Left hindlimb (tissue), 1 donor: Measurements from ENCODE around the gene CFAP61.
A peak's percentile ranks its signal among the peaks of the same experiment; 100 is the strongest.
"Not testable (repeated sequence)": the region's sequence is repeated elsewhere in the genome, so short reads cannot be mapped to it uniquely, and the experiment has no call there.

Source experiments
- DNase-seq: peaks from one replicate; pipeline ENCODE4 v3.0.0-alpha.2; 2018

The CFAP61 gene, protein sequence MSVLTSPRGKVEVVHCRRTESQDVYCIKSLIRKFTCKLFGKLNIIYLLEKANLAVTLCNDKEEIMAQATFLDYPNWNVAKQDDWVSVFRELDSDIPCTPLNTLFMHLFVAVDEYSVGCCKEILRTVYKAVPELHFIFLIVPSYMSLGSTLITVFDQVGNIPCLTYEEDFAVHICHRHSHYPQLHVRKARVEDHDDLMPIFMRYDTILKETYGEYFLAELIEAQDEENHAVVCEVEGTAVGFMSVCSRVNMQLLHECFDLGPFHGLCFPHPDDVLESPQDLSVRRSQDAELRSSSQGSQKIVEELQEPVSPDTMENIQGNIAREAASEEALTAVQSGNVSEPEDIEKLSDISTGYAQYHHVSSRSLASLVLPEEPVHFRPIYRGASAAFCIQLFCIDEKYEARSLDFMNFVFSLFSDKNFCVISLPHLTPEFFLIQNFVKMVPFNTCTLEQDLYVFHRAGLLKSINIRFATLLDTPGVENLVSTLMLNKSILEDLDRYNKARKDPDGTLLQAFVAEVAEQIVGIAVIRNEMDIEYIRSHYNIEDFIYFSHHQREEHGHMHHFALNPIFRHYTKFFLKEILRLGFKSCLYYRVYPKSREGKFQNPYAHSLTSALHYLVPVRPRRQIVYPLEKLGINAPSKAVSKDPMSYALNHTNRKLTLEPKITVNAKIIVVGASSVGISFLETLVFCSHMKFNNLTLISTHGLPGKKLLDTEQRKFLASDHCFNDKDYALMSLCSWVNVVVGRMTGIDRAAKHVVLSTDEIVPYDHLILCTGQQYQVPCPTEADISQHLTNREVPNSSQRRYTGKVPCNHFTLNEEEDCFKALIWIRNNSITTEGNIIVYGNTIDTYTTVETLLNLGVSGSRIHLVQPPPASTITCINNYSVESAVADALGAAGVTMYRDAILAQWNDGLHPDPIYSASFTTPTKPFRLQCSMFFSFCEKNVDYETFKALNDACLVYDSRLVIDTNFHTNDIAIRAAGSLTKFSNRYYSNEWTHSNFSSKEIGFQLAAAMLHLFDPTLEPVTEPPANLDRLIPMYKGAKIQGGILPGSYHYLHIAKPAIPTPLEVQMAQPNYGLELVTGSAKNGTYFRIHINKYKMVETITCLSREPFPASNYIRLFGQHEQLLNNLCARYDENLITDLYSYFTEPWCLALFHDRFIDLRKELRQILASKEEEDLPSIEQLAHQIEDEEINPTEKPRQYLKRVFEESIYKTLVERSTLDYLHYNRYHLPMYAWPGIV

DNA sequence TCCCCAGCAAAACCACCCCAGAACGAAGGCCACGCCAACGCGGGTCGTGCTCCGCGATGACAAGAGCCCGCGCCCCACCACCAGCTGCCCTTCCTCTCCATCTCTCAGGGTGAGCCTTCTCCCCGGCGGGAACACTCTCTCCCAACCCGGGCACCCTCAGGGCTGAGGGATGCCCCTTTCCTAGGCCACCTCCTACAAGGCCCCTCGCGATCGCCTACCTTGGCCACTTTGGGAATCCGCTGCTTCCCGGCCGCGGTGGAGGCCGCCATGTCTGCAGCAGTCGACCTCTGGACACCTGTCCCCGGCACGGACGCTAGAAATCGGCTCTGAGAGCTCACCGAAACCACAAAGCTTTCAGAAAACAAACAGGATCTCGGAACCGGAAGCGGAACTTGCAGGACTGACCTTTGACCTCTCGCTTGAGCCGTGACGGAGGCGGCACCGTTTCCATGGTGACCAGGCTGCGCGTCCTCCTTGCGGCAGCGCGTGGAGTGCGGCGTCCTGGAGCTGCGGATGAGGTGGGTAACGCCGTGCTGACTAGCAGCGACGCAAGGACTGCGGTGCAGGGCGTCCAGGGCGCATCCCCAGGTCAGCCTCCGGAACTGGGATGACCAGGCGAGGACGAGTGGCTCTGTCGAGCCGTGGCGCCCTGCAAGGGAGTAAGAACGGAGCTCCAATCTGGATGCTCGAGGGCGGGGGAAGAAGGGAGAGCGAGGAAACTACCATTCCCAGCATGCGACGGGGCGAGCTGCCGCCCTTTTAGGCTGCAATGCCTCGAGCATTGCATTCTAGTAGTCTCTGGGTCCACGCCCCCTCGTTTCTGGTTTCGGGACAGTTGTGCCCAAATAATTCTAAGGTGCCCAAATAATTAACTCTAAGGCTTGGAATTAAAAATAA is at the start of gene CFAP61, which contains the start of gene CRNKL1:
CFAP61 (plus strand) TSS at position 459 of the 897 bp plus-strand sequence. CDS start 4,122 bp downstream, outside the sequence.
CRNKL1 (minus strand) TSS at position 393 of the 897 bp plus-strand sequence; CDS start at position 269, 124 bp downstream.
- DNase-seq = peak; percentile 97

DNA sequence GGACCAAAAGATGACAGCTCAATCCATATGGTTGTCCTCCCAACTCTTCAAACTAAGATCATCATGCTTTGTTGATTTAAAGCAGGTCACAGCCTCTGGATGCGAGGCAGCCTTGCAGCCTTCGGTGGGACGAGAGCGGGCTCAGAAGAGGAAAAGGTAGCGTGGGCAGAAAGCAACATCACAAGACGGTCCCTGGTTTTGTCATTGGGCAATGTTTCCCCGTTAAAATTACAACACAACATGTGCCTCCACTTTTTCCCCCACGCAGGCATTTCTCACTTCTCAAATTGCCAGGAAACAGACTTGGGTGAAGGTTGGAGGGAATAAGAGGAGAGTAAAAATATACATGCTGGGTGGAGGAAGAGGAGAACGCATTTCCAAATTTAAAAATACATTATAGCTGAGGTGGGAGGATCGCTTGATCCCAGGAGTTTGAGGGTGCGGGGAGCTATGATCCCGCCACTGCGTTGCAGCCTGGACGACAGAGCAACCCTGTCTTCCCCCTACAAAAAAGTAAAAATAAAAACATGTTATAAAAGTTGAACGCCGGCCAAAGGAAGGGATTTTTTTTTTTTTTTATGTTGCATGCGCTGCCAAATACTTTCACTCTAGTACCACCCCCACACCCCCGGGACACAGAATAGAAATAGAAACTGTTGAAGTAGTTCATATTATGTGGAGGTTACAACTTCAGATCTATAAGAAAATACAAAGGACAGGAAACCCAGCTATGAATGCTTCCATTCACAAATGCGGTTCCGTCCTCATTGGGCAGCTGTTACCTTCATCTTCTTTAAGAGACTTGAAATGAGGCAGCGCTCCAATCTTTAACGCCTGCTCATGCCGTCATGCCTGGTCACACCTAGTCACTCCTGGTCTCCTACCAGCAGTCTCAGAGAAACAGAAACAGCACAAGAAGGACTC is 49.0 kb upstream of the CFAP61 start:
- DNase-seq = peak; percentile 69

DNA sequence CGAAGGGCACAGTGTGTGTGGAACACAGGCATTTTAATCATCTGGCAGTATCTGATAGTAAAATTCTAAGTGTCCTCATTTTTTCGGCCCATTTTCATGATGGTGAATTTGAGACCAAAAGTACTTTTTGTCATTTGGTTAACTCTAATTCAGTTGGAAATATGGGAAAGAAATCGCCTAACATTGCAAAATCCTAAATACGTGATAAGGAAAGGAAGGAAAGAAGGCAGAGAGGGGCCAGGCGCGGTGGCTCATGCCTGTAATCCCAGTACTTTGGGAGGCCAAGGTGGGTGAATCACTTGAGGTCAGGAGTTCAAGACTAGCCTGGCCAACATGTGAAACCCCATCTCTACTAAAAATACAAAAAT is 48.4 kb upstream of the CFAP61 start:
- not testable (repeated sequence) for DNase-seq

DNA sequence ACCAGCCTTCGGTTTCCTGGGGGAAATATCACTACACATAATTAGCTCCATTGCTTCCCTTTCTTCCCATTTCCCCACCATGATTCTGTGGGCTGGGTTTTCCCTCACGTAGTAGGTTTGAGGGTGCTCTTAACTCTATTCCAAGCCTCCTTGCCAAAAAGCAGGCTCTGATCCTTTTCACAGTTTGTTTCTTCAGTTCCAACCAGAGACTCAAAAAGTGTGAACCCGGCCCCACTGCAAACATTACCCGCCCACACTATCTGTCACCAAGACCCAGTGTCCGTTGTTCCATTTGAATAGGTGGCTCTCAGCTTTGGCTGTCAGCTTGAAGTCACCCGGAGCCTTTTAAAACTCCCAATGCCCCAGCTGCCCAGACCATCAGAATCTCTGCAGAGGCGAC is 47.0 kb upstream of the CFAP61 start:
- DNase-seq = no peak

DNA sequence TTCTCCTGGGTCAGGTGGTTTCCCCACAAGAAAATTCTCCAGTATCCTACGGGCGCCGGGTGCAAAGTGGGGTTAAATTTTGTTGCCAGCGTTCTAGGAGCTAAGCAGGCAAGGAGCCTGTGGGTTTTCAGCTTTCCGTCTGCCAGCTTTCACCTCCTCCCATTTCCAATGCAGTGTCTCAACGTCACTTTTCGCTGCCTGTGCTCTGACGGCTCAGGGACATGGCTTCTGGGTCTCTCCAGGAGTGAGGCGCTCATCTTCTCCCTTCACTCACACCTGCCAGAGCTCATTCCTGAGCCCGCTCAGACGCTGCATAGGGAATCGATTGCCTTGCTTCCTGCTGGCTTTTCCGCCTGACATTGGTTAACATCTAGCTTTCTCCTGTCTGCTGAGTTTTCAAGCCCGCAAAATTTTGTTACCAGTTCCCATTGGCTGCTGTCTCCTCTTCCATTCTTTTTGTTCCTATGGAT is 42.5 kb upstream of the CFAP61 start:
- no peak for DNase-seq

DNA sequence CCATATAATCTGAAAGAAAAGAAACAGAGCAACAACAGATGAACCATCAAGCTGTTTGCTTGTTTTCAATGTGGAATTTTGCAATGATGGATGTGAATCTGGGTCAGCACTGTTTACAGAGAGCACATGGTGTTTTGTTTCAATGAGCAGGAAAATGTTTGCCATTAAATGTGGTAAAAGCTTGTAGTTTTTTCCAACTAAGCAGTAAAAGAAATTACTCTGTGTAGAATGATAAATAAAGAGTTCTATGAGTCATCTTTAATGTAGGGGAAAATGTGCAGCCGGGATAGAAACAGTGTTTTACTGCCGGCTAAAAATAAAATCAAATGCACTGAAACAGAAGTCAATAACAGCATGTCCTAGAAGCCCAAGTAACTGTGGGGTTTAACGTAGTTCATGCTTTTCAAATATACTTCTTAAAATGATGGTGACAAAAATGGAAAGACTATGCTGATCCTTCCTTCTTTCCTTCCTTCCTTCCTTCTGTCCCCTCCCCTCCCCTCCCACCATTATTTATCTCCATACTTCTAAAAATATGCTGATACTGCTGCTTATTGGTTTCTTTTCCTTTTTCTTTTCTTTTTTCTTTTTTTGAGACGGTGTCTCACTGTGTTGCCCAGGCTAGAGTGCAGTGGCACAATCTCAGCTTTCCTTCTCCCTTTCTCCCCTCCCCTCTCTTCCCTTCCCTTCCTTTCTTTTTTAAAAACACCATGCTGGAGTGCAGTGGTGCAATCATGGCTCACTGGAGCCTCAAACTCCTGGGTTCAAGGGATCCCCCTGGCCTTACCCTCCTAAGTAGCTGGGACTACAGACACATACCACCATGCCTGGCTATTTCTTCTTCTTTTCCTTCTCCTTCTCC is 41.5 kb upstream of the CFAP61 start:
- DNase-seq = no peak

DNA sequence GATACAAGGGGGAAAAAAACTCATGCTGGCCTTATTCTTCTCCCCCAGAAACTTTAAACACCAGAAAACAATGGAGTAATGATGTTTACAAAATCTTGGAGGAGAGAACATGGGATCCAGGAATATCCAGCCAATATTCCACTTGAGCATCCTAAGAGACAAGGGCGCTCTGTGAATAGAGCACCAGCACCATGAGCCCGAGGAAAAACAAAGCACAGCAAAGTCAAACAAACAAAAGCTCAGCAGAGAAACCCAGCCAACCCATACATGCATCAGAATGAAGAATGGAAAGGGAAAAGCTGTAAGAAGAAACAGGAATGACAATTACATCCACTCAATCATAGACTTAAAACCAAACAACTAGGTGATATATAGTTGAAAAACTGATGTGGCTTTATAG is 39.8 kb upstream of the CFAP61 start:
- DNase-seq = no peak

DNA sequence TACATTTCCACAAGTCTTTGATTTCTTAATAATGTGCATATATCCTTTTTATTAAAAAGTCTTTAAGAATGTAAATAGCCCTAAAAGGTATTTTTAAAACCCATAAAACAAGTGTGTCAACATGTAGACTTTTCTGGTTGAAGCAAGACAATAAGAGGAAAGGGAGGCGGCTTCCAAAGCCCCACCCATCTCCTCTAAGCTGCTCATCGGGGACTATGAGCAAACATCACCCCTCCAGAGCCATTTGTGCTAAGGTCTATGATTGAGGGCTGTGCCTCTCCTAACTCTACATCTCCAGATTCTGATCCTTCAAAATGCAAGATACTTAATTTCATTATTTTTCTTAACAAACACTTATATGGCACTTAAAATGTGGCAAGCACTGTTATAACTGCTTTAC is 37.7 kb upstream of the CFAP61 start:
- no peak for DNase-seq

DNA sequence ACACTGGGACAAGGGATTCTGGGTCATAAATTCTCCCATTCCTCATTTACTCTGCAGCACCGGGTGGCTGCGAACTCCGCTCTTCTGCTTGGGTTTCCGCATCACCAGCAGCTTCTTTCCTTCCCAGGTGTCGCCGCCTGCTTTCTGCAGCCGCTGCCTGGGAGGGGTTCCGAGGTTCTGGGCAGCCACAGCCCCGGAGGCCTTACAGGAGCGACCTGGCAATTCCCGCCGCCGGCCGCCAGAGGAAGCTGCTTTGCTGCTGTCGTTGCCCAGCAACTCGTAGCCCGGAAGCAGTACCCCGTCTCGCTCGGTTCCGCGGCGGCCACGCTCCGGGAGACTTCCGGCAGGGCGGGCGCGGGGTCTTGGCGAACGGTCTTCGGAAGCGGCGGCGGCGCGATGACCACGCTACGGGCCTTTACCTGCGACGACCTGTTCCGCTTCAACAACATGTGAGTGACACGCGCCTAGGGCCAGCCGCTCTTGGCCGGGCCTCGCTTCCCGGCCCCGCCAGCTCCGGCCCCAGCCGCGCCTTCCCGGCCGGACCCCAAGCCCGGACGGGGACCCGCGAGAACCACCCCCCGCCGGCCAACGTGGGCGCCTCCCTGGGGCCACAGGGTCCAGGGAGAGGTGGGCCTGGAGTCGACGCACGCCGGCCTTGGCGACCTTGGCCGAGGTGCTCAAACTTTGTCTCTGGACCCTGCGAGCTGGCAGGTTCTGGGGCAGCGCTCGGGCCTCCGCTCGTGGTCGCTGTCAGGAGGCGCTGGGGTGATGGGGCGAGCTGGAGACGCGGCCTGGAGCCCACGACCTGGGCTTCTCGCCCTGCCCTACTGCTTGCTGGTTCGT is 35.1 kb upstream of the CFAP61 start, which contains the start of gene NAA20:
NAA20 (plus strand) TSS at position 362 of the 843 bp plus-strand sequence; CDS start at position 397, 35 bp downstream.
- peak; percentile 94 for DNase-seq

DNA sequence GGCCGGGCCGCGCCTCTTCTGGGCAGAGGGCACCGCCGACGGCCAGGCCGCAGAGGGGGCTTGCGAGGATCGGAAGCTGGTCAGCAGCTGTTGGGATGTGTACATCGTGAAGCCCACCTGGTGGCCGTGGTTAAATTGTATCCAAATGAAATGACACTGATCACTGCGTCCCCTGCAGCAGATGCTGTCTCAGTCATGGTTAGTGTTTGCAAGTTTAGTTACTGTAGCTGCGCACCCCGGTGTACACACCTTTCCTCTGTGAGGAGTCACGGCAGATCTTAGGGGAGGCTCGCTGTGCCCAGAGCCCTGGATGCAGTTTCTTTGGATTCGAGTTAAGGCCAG is 34.5 kb upstream of the CFAP61 start:
- DNase-seq = no peak

DNA sequence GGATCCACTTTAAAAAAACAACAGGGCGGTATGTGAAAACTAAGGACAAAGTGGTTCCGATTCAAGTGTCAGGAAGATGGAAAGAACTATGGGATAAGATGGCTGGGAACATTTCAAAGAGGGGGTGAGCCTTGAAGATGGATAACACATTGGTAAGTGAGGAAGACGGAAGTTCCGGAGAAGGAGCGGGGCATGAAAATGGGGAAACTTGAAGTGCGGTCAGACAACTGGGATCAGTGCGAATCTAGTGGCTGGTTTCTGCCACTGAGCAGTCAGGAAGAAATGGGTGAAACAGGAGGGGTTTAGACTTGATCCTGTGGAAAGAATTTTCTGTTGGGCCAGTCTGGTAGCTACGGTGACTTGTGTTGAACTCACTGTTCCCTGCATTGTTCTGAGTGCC is 34.0 kb upstream of the CFAP61 start:
- DNase-seq = no peak

DNA sequence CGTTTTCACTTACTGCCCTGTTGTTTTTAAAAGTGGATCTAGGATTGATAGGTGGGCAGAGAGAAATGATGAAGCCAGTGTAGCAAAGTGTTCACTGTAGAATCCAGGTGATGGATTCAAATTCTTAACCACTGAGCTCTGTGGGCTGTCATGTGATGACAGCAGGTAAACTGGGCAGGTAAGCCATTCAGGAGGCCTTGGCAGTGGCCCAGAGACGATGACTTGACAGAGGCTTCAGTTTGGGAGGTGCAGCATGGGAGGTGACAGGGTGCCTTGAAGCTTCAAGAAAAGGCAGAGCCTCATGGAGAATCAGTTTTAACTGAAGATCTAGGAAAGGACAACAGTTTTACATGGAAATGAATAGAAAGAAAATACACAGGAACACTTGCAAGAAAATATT is 33.2 kb upstream of the CFAP61 start:
- no peak for DNase-seq

DNA sequence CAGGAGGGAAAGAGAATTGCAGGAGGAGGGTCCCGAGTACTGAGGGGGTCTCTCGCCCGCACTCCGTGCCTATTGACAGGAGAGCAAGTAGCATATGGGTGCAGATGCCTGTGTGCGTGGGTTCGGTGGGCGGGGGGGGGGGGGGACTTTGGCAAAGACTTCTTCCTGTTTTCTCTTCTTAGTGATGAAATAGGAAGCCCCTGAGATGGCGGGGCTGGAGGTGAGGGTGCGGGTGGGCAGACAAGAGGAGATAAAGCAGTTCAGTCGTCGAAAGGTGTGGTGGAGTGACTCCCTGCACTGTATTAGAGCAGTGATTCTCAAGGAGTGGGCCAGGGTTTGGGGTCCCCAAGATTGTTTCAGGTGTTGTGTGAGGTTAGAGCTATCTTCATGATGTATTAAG is 31.4 kb upstream of the CFAP61 start:
- no peak for DNase-seq

DNA sequence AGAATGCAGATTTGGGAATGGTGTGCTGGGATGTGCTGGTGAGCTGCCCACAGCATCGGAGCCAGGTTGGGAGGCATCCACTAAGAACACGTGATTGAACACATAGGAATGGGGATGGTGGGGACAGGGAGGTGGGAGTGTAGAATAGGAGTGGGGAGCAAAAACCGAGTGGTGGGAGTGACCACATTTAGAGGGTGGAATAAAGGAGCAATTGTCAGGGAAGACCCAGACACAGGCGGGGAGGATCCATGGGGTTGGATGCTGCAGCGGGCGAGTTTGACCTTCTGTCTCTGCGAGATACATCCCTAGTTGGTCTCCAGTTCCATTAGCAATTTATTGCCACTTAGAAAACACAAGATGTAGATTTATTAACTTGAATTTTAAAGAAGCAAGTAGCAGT is 30.5 kb upstream of the CFAP61 start:
- no peak for DNase-seq

DNA sequence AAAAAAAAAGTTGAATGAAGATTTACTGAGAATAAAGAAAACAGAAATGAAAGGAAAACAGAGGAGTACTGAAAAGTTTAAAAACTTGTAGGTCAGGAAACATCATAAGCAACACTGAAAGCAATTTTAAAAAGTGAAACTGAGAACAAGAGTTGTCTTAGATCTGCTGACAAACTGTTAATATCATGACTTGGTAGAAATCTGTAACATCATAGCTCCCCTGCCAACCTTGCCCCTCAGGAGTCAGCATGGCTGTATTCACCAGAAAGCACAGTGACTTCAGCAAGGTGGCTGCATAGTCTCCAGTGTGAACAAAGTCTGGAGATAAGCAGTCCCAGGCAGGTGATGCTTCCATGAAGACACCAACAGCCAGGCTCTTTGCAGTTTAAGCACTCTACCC is 29.8 kb upstream of the CFAP61 start:
- no peak for DNase-seq

DNA sequence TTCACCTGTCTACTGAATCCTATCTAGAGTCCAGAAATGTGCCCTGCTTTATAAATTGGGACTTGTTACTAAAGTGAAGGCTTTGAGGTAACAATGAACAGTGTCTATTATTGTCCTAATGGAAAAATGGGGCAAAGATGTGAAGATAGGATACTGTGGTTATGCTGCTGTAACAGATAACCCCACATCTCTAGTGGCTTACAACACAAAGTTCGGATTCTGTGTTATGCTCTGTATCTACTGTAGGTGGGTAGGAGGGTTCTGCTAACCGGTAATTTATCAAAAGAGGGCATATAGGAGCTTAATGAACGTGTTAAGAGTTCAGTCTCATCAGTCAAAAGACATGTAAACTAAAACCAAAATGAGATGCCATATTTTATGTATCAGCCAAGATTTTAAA is 28.9 kb upstream of the CFAP61 start:
- DNase-seq = no peak

DNA sequence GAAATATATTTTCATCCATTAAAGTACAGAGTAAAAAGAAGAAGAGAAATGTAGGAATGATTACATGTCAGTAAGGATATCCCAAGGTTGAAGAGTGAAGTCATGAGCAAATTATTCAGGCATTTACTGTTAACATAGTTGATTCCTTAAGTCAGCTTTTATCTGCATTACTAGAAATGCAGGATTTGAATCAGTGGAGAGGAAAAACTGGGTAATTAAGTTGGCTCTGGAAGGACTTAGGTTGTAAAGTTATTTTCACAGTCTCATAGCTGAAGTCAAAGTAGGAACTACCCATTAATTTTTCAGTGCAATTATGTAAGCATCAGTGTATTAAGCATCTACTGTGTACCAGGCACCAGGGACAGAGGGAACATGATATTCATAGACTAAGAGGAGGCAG is 27.4 kb upstream of the CFAP61 start:
- DNase-seq = no peak

DNA sequence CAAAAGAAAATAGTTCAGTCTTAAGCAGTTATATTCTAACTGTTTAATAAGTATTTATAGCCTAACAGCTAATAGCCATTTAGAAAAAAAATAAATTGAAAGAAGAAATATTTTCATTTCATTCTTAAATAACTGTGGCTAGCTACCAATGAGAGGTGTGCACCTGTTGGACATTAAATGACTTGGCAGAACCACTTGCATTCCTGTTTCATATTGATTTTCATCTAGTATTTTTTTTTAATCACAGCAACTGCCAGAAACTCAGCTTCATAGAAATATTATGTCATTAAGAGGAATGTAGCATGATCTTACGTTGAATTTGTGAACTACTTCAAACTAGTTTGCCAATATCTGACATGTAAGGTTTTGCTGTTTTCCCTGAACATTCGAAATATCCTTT is 25.0 kb upstream of the CFAP61 start:
- no peak for DNase-seq

DNA sequence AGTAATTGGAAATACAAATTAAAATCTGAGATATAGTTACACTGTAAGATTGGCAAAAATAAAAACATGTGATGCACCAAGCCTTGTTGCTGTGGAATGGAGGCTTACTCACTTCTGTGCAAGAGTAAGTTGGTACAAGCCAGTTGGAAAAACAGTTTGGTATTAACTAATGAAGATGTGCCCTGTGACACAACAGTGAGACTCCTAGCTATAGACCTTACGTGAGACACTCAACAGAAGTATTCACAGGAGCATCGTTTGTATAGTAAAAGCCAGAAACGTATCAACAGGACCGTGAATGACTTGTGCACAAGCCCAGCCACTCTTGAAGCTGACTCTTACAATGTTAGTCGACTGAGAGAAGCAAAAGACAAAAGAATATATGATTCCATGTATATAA is 20.5 kb upstream of the CFAP61 start:
- no peak for DNase-seq
